Pericardium fibroblast (primary cell): Measurements from ENCODE around the gene ADH5. TPM values are rescaled to one million over a fixed set of nuclear protein-coding genes. Genes with fewer than 3 reads are reported as not detected.

Source experiments
- total RNA-seq: library from RNA; depleted of rRNA; stranded (reverse); fragments of >200 nt; gene quantifications from 2 replicates; pipeline ENCODE4 v1.2.3, GENCODE V29; 2015

The ADH5 gene
- 206 and 246 TPM in 2 replicates for total RNA-seq

GRCh38 chr4:99088481-99089365, at the start of gene ADH5:
TSS of gene ADH5 (minus strand) at chr4:99088788. CDS start at chr4:99088700, 88 bp downstream.

Other genes with a start within 250 kb of the ADH5 start
- 40.3 and 67.9 TPM in 2 replicates for gene EIF4E, start 159.7 kb downstream of the ADH5 start, total RNA-seq
- gene METAP1, start 93.1 kb downstream of the ADH5 start, total RNA-seq, result 26.8 and 39.4 TPM in 2 replicates
- not detected in 2 replicates for gene ADH4, start 55.5 kb upstream of the ADH5 start, total RNA-seq
- gene ADH6, start 130.5 kb upstream of the ADH5 start, total RNA-seq, result under 0.01 and 1.5 TPM in 2 replicates
- not detected in 2 replicates for gene ADH1A, start 202.2 kb upstream of the ADH5 start, total RNA-seq
- gene ADH1B, start 232.6 kb upstream of the ADH5 start, total RNA-seq, result 64.5 and 317 TPM in 2 replicates